ENCODE measurements around the gene SLC25A21. TPM values are rescaled to one million over a fixed set of nuclear protein-coding genes. Genes with fewer than 3 reads are reported as not detected.
A peak's percentile ranks its signal among the peaks of the same experiment; 100 is the strongest.

Gene SLC25A21
- total and polyA plus RNA-seq, 2 of the 13 experiments (the other 11 are each of a cell fraction or from before 2014, with no cell fraction given), result 1.9 to 2.9 TPM

DNA sequence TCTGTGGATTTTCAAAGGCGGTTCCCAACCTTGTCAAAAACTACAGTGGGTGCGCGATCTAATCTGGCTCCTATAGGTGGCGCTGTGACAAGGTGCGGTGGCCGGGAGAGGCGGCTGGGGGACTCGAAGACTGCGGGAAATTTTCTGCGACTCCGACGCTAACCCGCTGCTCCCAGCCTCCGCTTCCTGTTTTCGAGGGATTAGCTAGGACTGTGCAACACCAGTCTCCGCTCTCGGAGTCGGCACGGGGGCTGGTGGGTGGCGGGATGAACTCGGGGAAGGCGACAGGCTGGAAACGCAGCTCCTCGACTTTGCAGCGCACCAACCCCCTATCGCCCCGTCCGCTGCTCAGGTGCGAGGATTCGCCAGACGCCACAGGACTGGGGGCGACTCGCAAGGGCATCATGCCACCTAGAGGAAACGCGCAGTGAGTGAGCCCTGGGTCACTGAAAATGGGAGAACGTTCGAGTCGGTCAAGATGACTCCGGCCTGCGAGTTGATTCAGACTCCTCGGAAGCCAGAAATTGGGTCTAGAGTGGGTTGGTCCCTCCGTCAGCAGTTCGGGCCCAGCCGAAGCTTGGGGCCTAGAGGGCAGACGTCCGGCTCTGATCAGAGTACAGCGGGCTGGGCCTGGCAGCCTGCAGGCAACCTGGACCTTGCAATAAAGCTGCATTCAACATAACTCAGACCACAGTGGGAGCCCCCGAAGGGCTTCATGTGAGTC lies 516.3 kb downstream of the SLC25A21 start (continued):
- TF ChIP-seq, protein P1, sequence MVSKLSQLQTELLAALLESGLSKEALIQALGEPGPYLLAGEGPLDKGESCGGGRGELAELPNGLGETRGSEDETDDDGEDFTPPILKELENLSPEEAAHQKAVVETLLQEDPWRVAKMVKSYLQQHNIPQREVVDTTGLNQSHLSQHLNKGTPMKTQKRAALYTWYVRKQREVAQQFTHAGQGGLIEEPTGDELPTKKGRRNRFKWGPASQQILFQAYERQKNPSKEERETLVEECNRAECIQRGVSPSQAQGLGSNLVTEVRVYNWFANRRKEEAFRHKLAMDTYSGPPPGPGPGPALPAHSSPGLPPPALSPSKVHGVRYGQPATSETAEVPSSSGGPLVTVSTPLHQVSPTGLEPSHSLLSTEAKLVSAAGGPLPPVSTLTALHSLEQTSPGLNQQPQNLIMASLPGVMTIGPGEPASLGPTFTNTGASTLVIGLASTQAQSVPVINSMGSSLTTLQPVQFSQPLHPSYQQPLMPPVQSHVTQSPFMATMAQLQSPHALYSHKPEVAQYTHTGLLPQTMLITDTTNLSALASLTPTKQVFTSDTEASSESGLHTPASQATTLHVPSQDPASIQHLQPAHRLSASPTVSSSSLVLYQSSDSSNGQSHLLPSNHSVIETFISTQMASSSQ (IDR thresholded peaks at IDR 0.05; ENCODE audit: low read depth), result no peak
- TF ChIP-seq, protein P1 (CRISPR knock-in tag; IDR thresholded peaks at IDR 0.05; ENCODE audit: borderline replicate concordance), result no peak
- TF ChIP-seq MAF1 (CRISPR knock-in tag; IDR thresholded peaks at IDR 0.05; ENCODE audit: borderline replicate concordance) (no peak), TOE1 (CRISPR knock-in tag; IDR thresholded peaks at IDR 0.05) (no peak), HNRNPL (IDR thresholded peaks at IDR 0.05; ENCODE audit: low read depth, low read length) (0 out of 2 replicates have a peak, but pooled peaks have one; percentile 64), FOXA3 (CRISPR knock-in tag; IDR thresholded peaks at IDR 0.05) (no peak), GATA4 (IDR thresholded peaks at IDR 0.05; ENCODE audit: borderline replicate concordance, low read depth) (no peak), KLF13 (CRISPR knock-in tag; IDR thresholded peaks at IDR 0.05) (peak; percentile 45; the same call in 1 of the 2 replicates), CBX2 (IDR thresholded peaks at IDR 0.05; ENCODE audit: low read depth, low read length) (peak; percentile 77; the same call in 1 of the 2 replicates), CBX2 (CRISPR knock-in tag; IDR thresholded peaks at IDR 0.05; ENCODE audit: low read depth) (no peak; the same call in 1 of the 2 replicates), ZNF530 (CRISPR knock-in tag; IDR thresholded peaks at IDR 0.05; ENCODE audit: low read depth) (no peak), ZNF24 (IDR thresholded peaks at IDR 0.05) (no peak), ZNF839 (CRISPR knock-in tag; IDR thresholded peaks at IDR 0.05; ENCODE audit: borderline replicate concordance) (peak; percentile 84; the same call in 1 of the 2 replicates), ESRRA (CRISPR knock-in tag; IDR thresholded peaks at IDR 0.05; ENCODE audit: low read depth) (no peak), SAFB2 (CRISPR knock-in tag; IDR thresholded peaks at IDR 0.05; ENCODE audit: borderline replicate concordance, low read depth) (no peak), ZNF225 (CRISPR knock-in tag; IDR thresholded peaks at IDR 0.05) (peak; percentile 63; the same call in 1 of the 2 replicates), MED13 (CRISPR knock-in tag; IDR thresholded peaks at IDR 0.05) (0 out of 2 replicates have a peak, but pooled peaks have one; percentile 45), SPEN (CRISPR knock-in tag; IDR thresholded peaks at IDR 0.05; ENCODE audit: low read depth) (no peak)
- TF ChIP-seq, protein P2, sequence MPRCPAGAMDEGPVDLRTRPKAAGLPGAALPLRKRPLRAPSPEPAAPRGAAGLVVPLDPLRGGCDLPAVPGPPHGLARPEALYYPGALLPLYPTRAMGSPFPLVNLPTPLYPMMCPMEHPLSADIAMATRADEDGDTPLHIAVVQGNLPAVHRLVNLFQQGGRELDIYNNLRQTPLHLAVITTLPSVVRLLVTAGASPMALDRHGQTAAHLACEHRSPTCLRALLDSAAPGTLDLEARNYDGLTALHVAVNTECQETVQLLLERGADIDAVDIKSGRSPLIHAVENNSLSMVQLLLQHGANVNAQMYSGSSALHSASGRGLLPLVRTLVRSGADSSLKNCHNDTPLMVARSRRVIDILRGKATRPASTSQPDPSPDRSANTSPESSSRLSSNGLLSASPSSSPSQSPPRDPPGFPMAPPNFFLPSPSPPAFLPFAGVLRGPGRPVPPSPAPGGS (CRISPR knock-in tag; IDR thresholded peaks at IDR 0.05), result no peak
- TF ChIP-seq, protein P3, sequence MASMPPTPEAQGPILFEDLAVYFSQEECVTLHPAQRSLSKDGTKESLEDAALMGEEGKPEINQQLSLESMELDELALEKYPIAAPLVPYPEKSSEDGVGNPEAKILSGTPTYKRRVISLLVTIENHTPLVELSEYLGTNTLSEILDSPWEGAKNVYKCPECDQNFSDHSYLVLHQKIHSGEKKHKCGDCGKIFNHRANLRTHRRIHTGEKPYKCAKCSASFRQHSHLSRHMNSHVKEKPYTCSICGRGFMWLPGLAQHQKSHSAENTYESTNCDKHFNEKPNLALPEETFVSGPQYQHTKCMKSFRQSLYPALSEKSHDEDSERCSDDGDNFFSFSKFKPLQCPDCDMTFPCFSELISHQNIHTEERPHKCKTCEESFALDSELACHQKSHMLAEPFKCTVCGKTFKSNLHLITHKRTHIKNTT (CRISPR knock-in tag; IDR thresholded peaks at IDR 0.05), result no peak
